ENCODE results near the gene KRTAP5-3.

KRTAP5-3 gene

DNA sequence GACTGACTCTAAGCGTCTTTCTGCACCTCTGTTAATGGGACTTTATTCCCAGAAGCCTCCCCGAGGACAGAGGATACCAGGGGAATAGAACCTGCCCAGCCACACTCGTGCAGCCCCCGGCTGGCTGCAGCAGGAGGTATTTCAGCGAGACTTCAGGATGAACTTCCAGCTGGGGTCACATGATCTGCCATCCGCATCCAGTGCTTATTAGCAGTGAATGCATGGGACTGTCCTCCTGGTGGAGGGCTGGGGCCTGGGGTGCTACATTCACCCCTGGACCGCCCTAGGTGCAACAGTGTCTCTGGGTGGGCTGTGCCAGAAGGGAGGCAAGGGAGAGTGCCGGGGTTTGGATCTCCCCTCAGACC lies 37.8 kb downstream of the KRTAP5-3 start:
- Histone ChIP-seq H3K79me2 (ENCODE audit: insufficient read depth, low read length) (no peaks in the 10 kb centered on the region), H3K4me1 (ENCODE audit: insufficient read depth, low read length, poor library complexity, severe bottlenecking) (no peaks in the 10 kb centered on the region), H3K27me3 (ENCODE audit: insufficient read depth, low read length, poor library complexity, severe bottlenecking) (no peaks in the 10 kb centered on the region), H3K36me3 (ENCODE audit: insufficient read depth, low read length) (no peaks in the 10 kb centered on the region), H3K4me3 (ENCODE audit: low read length, poor library complexity, severe bottlenecking) (no peak overlapping the region), H3F3A (ENCODE audit: low read depth) (no peaks in the 10 kb centered on the region), H3K9ac (ENCODE audit: low read depth, low read length, poor library complexity, severe bottlenecking) (no peak overlapping the region), H2AFZ (ENCODE audit: low read length) (no peak overlapping the region), H3K9me3 (ENCODE audit: insufficient read depth, low read depth, low read length) (no peaks in the 10 kb centered on the region), H3K4me2 (ENCODE audit: low read depth, low read length, poor library complexity, severe bottlenecking) (no peak overlapping the region), H3K9me2 (replicated peaks; ENCODE audit: low read depth, low read length) (no peaks in the 10 kb centered on the region), H4K20me1 (ENCODE audit: insufficient read depth, low read length, poor library complexity, severe bottlenecking) (no peaks in the 10 kb centered on the region)
- no peak for TF ChIP-seq EZH2phosphoT487 (IDR thresholded peaks at IDR 0.05; ENCODE audit: borderline replicate concordance)
- no peak for TF ChIP-seq CTCF (conservative IDR thresholded peaks at IDR 0.05; ENCODE audit: low read length)

- Histone ChIP-seq H3K79me2 (ENCODE audit: insufficient read depth, low read length) (no peaks in the 10 kb centered on the region), H3K27me3 (ENCODE audit: insufficient read depth, low read length, poor library complexity, severe bottlenecking) (no peaks in the 10 kb centered on the region), H3K9ac (ENCODE audit: low read depth, low read length, poor library complexity, severe bottlenecking) (no peak overlapping the region), H3K36me3 (ENCODE audit: insufficient read depth, low read length) (no peaks in the 10 kb centered on the region), H3K4me1 (ENCODE audit: insufficient read depth, low read length, poor library complexity, severe bottlenecking) (no peaks in the 10 kb centered on the region), H3K9me2 (replicated peaks; ENCODE audit: low read depth, low read length) (no peaks in the 10 kb centered on the region), H4K20me1 (ENCODE audit: insufficient read depth, low read length, poor library complexity, severe bottlenecking) (no peaks in the 10 kb centered on the region), H3F3A (ENCODE audit: low read depth) (no peaks in the 10 kb centered on the region), H3K4me2 (ENCODE audit: low read depth, low read length, poor library complexity, severe bottlenecking) (no peak overlapping the region), H3K4me3 (ENCODE audit: low read length, poor library complexity, severe bottlenecking) (no peak overlapping the region), H3K9me3 (ENCODE audit: insufficient read depth, low read depth, low read length) (no peaks in the 10 kb centered on the region), H2AFZ (ENCODE audit: low read length) (no peak overlapping the region)
- no peak for TF ChIP-seq CTCF (conservative IDR thresholded peaks at IDR 0.05; ENCODE audit: low read length)
- TF ChIP-seq EZH2phosphoT487 (IDR thresholded peaks at IDR 0.05; ENCODE audit: borderline replicate concordance), result no peak
Observed at GRCh38 chr11:1570001-1570453, 38.2 kb downstream of the KRTAP5-3 start.

DNA sequence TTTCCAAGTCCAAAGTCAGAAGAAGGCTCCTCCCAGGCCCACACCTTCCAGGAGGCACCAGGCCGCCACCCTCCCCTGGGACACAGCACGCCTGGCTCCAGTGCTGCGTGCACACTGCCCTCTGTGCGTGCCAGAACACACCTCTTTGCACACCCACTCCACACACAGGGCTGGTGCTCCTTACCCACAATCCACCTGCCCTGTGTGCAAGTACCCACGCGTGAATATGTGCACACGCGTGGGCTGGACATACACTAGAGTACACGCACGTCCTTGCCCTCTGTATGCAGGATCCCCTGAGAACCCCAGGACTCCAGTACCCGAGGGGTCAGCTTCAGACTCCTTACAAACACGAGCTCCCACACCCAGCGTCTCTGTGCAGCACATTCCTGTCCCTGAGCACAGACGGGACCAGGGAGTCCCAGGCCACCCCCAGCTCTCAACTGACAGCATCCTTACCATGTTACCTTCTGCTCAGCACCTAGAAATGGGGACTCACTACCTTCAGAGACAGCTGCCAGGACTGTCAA lies 38.9 kb downstream of the KRTAP5-3 start:
- TF ChIP-seq EZH2phosphoT487 (IDR thresholded peaks at IDR 0.05; ENCODE audit: borderline replicate concordance) (no peak), CTCF (conservative IDR thresholded peaks at IDR 0.05; ENCODE audit: low read length) (no peak)
- H3K4me1 ChIP-seq (ENCODE audit: insufficient read depth, low read length, poor library complexity, severe bottlenecking), result no peaks in the 10 kb centered on the region
- no peak overlapping the region for H3K4me2 ChIP-seq (ENCODE audit: low read depth, low read length, poor library complexity, severe bottlenecking)
- no peaks in the 10 kb centered on the region for H3K9me2 ChIP-seq (replicated peaks; ENCODE audit: low read depth, low read length)
- no peak overlapping the region for H3K4me3 ChIP-seq (ENCODE audit: low read length, poor library complexity, severe bottlenecking)
- no peaks in the 10 kb centered on the region for H3K36me3 ChIP-seq (ENCODE audit: insufficient read depth, low read length)
- no peaks in the 10 kb centered on the region for H3K9me3 ChIP-seq (ENCODE audit: insufficient read depth, low read depth, low read length)
- no peaks in the 10 kb centered on the region for H3K27me3 ChIP-seq (ENCODE audit: insufficient read depth, low read length, poor library complexity, severe bottlenecking)
- no peak overlapping the region for H2AFZ ChIP-seq (ENCODE audit: low read length)
- no peaks in the 10 kb centered on the region for H4K20me1 ChIP-seq (ENCODE audit: insufficient read depth, low read length, poor library complexity, severe bottlenecking)
- H3F3A ChIP-seq (ENCODE audit: low read depth), result no peaks in the 10 kb centered on the region
- H3K9ac ChIP-seq (ENCODE audit: low read depth, low read length, poor library complexity, severe bottlenecking), result no peak overlapping the region
- H3K79me2 ChIP-seq (ENCODE audit: insufficient read depth, low read length), result no peaks in the 10 kb centered on the region

Data from Loucy (cell line).